Measurements from ENCODE around the gene LTO1. TPM values are rescaled to one million over a fixed set of nuclear protein-coding genes. Genes with fewer than 3 reads are reported as not detected.
A peak's percentile ranks its signal among the peaks of the same experiment; 100 is the strongest.

Gene LTO1
- polyA plus RNA-seq, 2 of the 4 experiments (the other 2 are of a cell fraction), result 25.1 to 27.0 TPM

DNA sequence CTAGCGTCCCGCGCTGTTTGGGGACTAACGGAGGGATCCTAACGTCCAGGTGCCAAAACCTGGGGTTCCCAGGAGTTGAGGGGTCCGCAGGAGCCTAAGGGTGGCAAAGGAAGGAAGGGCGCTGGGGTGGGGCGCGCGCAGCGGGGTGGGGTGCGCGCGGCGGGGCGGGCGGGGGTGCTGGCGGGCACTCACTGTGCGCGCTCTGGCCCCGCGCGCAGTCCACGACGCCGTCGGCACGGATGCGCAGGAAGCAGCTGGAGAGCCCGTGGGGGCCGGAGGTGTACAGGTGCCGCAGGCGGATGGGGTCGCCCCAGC, 28.3 kb upstream of the LTO1 start:
- CTCF ChIA-PET, result interaction anchor here (1.1 to 8.3 kb wide), 8 partner anchors 12 to 206 kb away, joined by 3 to 120 read pairs (median 10); no protein-coding TSS in a partner anchor
- Histone ChIP-seq H3K4me3 (peak overlapping the region; percentile 52; the same call in 2 of the 3 replicates), H3K4me1 (peaks cover 14% of the 10 kb centered on the region), H3K27ac (peak overlapping the region; percentile 58 to 79; a peak in 4 of 6 replicates), H3K9me3 (no peaks in the 10 kb centered on the region), H3K4me2 (peak overlapping the region; percentile 98)
- DNase-seq (ENCODE audit: low read depth in 1 of 2, low spot score in 1 of 2) (no peak), ATAC-seq (no peak), FAIRE-seq (no peak)
- no peak for TF ChIP-seq E2F6 (IDR thresholded peaks at IDR 0.05; ENCODE audit: borderline replicate concordance, low read depth)
- TF ChIP-seq CBX2 (IDR thresholded peaks at IDR 0.05; ENCODE audit: borderline replicate concordance, low read depth), result no peak
- TF ChIP-seq FOXS1 (CRISPR knock-in tag; IDR thresholded peaks at IDR 0.05), result no peak
- no peak for TF ChIP-seq EP300 (IDR thresholded peaks at IDR 0.05)
- no peak for TF ChIP-seq EHF (CRISPR knock-in tag; IDR thresholded peaks at IDR 0.05)
- TF ChIP-seq KDM1A (IDR thresholded peaks at IDR 0.05; ENCODE audit: low read depth), result no peak
- no peak for TF ChIP-seq SREBF2 (IDR thresholded peaks at IDR 0.05)
- TF ChIP-seq, protein P1, sequence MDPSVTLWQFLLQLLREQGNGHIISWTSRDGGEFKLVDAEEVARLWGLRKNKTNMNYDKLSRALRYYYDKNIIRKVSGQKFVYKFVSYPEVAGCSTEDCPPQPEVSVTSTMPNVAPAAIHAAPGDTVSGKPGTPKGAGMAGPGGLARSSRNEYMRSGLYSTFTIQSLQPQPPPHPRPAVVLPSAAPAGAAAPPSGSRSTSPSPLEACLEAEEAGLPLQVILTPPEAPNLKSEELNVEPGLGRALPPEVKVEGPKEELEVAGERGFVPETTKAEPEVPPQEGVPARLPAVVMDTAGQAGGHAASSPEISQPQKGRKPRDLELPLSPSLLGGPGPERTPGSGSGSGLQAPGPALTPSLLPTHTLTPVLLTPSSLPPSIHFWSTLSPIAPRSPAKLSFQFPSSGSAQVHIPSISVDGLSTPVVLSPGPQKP (IDR thresholded peaks at IDR 0.05; ENCODE audit: low read depth, low read length), result no peak
- no peak for TF ChIP-seq NPAS2 (CRISPR knock-in tag; IDR thresholded peaks at IDR 0.05; ENCODE audit: borderline replicate concordance)
- no peak for TF ChIP-seq MAZ (IDR thresholded peaks at IDR 0.05; ENCODE audit: borderline replicate concordance, low read depth, low read length)
- TF ChIP-seq, protein P2, sequence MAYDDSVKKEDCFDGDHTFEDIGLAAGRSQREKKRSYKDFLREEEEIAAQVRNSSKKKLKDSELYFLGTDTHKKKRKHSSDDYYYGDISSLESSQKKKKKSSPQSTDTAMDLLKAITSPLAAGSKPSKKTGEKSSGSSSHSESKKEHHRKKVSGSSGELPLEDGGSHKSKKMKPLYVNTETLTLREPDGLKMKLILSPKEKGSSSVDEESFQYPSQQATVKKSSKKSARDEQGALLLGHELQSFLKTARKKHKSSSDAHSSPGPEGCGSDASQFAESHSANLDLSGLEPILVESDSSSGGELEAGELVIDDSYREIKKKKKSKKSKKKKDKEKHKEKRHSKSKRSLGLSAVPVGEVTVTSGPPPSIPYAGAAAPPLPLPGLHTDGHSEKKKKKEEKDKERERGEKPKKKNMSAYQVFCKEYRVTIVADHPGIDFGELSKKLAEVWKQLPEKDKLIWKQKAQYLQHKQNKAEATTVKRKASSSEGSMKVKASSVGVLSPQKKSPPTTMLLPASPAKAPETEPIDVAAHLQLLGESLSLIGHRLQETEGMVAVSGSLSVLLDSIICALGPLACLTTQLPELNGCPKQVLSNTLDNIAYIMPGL (CRISPR knock-in tag; IDR thresholded peaks at IDR 0.05; ENCODE audit: borderline replicate concordance), result no peak
- no peak for TF ChIP-seq RAD21 (conservative IDR thresholded peaks at IDR 0.05 in 1 of 2, IDR thresholded peaks at IDR 0.05 in 1 of 2)
- TF ChIP-seq MAFK (IDR thresholded peaks at IDR 0.05; ENCODE audit: partially characterized antibody), result no peak
- no peak for TF ChIP-seq PHF8 (IDR thresholded peaks at IDR 0.05; ENCODE audit: borderline replicate concordance, low read depth)
- TF ChIP-seq BHLHE40 (IDR thresholded peaks at IDR 0.05; ENCODE audit: low read depth, low read length), result no peak
- POLR2A ChIA-PET, result no interaction called here
- WGBS (ENCODE audit: missing lambda C conversion rate), result 87% methylated on average over 20 of the region's 34 CpGs

DNA sequence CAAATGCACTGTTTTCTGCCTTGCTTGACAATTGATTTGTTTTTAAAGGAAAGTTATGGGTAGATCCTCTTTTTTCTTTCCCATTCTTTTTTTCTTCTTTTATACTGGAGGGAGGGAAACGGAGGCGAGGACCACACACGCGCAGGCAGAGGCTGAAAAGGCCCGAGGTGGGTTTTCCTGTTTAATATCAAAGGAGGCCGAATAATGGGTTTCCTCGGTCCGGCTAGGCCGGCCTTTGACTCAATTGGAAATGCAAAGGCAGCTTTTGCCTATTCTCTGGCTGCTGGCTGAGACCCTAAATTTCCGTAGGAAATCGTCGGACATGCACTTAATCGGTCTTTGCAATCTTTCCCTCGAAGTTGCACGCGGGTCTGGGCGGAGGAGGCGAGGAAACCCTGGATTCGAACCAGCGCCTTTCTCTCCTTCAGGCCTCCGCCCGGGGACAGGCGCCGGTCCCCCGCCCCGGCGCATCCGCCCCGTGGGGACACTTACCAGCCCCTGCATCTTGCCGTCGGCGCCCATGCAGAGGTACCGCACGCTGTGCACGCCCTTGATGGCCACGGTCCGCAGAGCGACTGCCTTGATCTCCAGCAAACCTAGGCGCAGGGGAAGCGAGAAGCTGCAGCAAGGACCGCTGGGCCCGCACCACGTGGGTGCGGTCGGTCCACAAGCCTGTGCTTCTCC, 27.8 kb upstream of the LTO1 start:
- ChIA-PET CTCF (interaction anchor here (1.1 to 8.3 kb wide), 5 partner anchors 12 to 207 kb away, joined by 3 to 120 read pairs (median 12); no protein-coding TSS in a partner anchor), POLR2A (no interaction called here)
- FAIRE-seq, result no peak
- no peak for TF ChIP-seq RCOR1 (IDR thresholded peaks at IDR 0.05; ENCODE audit: low read depth, low read length)
- TF ChIP-seq ZFP36 (IDR thresholded peaks at IDR 0.05; ENCODE audit: borderline replicate concordance, partially characterized antibody), result no peak
- TF ChIP-seq NPAS2 (CRISPR knock-in tag; IDR thresholded peaks at IDR 0.05; ENCODE audit: borderline replicate concordance), result no peak
- no peak overlapping the region for H3K4me3 ChIP-seq
- ATAC-seq, result no peak
- no peak overlapping the region; the same call in 2 of the 3 replicates for H3K4me2 ChIP-seq
- H3K9me3 ChIP-seq, result no peaks in the 10 kb centered on the region
- WGBS (ENCODE audit: missing lambda C conversion rate), result 93% methylated on average over 44 of the region's 45 CpGs
- DNase-seq (ENCODE audit: low read depth in 1 of 2, low spot score in 1 of 2), result no peak
- peaks cover 14% of the 10 kb centered on the region for H3K4me1 ChIP-seq
- H3K27ac ChIP-seq, result no peak overlapping the region

DNA sequence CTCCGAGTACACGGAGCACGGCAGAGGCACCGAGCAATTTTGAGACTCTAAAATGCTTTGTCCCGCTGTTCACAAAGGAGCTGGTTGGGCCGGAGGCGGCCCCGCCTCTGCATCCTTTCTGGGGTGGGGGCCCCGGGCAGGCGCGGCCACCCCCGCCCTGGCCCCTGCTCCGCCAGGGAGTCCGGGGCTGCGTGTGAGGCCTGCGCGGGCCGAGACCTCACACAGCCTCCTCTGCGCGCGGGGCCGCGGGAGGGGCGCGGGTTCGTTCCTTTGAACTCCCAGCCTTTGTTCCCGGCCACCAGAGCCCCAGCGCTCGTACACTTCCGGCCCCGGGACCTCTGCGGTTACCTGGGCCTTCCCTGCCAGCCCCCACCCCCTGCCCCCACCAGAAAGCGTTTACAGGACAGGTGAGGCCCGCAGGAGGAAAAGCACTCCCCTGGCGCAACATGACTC, 27.1 kb upstream of the LTO1 start:
- WGBS (ENCODE audit: missing lambda C conversion rate), result 93% methylated on average over 34 of the region's 35 CpGs
- no peak for ATAC-seq
- no peak for FAIRE-seq
- no peaks in the 10 kb centered on the region for H3K9me3 ChIP-seq
- H3K4me2 ChIP-seq, result no peak overlapping the region
- no peak overlapping the region for H3K4me3 ChIP-seq
- no peak overlapping the region for H3K27ac ChIP-seq
- ChIA-PET POLR2A (no interaction called here), CTCF (interaction anchor here (1.1 to 2.0 kb wide), 4 partner anchors 11 to 494 kb away, joined by 3 to 7 read pairs (median 4); no protein-coding TSS in a partner anchor)
- TF ChIP-seq RAD21 (conservative IDR thresholded peaks at IDR 0.05 in 1 of 2, IDR thresholded peaks at IDR 0.05 in 1 of 2), result no peak
- no peak for TF ChIP-seq BHLHE40 (IDR thresholded peaks at IDR 0.05; ENCODE audit: low read depth, low read length)
- TF ChIP-seq RNF2 (IDR thresholded peaks at IDR 0.05; ENCODE audit: borderline replicate concordance, low read depth), result no peak
- no peak for TF ChIP-seq JUNB (IDR thresholded peaks at IDR 0.05)
- TF ChIP-seq, protein P3, sequence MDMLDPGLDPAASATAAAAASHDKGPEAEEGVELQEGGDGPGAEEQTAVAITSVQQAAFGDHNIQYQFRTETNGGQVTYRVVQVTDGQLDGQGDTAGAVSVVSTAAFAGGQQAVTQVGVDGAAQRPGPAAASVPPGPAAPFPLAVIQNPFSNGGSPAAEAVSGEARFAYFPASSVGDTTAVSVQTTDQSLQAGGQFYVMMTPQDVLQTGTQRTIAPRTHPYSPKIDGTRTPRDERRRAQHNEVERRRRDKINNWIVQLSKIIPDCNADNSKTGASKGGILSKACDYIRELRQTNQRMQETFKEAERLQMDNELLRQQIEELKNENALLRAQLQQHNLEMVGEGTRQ (IDR thresholded peaks at IDR 0.05), result no peak
- no peak for TF ChIP-seq NPAS2 (CRISPR knock-in tag; IDR thresholded peaks at IDR 0.05; ENCODE audit: borderline replicate concordance)
- no peak for TF ChIP-seq ESRRA (IDR thresholded peaks at IDR 0.05; ENCODE audit: borderline replicate concordance, low read length)
- no peak for TF ChIP-seq CTCF (IDR thresholded peaks at IDR 0.05)
- TF ChIP-seq GATA3 (IDR thresholded peaks at IDR 0.05; ENCODE audit: borderline replicate concordance), result no peak
- TF ChIP-seq, protein P4, sequence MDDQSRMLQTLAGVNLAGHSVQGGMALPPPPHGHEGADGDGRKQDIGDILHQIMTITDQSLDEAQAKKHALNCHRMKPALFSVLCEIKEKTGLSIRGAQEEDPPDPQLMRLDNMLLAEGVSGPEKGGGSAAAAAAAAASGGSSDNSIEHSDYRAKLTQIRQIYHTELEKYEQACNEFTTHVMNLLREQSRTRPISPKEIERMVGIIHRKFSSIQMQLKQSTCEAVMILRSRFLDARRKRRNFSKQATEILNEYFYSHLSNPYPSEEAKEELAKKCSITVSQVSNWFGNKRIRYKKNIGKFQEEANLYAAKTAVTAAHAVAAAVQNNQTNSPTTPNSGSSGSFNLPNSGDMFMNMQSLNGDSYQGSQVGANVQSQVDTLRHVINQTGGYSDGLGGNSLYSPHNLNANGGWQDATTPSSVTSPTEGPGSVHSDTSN (IDR thresholded peaks at IDR 0.05), result no peak
- no peak for DNase-seq (ENCODE audit: low read depth in 1 of 2, low spot score in 1 of 2)
- H3K4me1 ChIP-seq, result peaks cover 14% of the 10 kb centered on the region

Data from A549 (cell line).